GM12801 (cell line): ENCODE data around the gene GSDME.

Experiments
- CTCF ChIP-seq: IDR thresholded peaks from one replicate; pipeline ENCODE4 v1.5.1; 2011; ENCODE audit warnings: control low read depth; ENCODE audit not compliant: insufficient read length; ENCODE audit errors: extremely low read depth

GSDME gene

DNA sequence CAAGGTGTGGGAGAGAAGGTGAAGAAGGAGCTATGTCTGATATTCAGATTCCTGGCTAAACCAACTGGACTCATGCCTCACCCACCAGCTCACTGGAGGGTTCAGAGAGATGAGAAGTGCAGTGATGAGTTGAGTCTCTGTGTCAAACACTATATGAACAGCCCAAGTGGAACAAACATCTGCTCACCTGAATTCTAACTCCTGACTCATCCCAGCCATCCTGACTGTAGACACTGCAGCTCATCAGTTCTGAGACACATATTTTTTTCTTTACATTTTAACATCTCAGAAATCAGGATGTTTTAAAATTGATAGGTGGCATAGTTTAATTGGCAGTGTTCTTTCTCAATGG lies 27.3 kb downstream of the GSDME start:
- no peak for TF ChIP-seq CTCF

GRCh38 chr7:24729365-24730017 lies 27.8 kb downstream of the GSDME start:
- no peak for TF ChIP-seq CTCF

GRCh38 chr7:24728503-24729364 lies 28.5 kb downstream of the GSDME start:
- TF ChIP-seq CTCF: no peak

DNA sequence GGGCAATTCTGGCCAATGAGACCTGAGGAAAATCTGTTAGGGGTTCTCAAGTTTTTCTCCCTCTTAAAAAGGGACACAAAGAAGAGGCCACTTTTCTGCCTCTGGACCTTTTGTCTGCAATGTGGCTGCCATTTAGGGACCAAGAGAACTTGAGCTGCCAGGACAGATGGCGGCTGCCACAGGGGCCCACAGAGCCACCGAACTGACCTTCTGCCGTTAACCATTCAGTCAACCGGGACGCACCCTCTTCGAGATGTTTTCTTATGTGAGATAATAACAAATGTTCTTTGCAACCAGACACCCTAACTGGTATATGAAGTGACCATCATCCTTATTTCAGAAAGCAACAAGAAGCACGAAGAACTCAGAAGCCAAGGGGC lies 29.2 kb downstream of the GSDME start:
- TF ChIP-seq CTCF: no peak

DNA sequence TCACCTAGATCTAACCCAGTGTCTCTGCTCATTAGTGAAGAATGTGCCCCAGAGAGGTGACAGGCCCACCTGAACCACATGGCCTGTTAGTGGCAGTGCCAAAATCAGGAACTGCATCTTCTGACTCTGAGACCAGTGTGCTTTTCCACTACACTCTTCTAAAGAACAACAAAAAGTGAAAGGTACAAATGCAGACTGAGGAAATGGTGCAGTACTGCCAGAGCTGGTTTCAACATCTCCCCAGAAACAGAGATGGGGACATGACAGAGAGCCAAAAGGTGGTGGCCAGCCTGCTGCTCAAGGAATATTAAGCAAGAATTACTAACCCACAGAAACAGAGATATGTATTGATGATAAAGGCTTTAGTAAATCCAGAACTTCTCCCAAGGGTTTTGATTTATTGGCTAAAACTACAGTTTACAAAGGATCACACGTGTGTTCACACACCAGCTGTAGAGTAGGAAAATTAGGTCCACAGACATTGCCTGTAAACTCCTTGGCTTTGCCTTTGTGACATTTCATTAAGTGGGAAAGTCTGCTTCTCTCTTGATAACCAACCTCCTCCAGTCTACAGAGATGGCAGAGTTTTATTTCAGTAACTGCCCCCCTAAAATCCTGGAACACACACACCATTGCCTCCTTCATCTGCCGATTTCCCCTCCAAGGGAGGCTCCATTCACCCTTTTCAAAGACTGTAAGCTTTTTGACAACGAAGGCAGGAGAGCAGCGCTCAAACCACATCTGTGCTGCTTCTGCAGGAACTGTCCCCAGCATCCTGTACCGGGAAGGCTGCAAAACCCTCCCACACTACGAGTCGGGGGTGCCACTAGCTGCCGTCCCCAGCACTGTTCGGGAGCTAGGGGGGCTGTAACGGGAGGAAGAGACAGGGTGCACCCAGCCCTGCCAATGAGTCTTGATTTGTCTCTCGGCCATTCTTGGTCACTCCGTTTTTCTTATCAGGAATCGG lies 29.8 kb downstream of the GSDME start:
- no peak for TF ChIP-seq CTCF

DNA sequence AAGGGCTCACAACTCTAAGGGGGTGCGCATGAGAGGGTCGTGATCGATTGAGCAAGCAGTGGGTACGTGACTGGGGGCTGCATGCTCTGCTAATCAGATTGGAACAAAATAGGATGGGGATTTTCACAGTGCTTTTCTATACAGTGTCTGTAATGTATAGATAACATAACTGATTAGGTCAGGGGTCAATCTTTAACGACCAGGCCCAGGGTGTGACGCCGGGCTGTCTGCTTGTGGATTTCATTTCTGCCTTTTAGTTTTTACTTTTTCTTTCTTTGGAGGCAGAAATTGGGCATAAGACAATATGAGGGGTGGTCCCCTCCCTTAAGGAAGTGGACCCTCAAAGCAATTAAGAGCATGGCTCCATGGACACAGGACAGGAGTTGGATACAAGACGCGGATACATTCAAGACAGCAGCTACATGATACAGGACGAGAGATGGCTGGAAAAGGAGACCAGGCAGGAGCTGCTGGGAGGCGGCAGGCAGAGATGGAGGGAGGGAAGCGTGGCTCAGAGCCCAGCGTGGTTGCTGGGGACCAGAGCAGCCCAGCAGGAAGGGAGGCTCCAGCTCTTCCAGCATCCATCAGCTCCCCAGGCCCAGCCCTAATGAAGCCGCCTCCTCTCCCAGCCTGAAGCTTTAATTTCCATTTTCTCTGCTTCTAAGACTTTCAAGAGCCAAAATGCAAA lies 31.6 kb downstream of the GSDME start:
- no peak for TF ChIP-seq CTCF
